ENCODE data around the gene GOT1. TPM values are rescaled to one million over a fixed set of nuclear protein-coding genes. Genes with fewer than 3 reads are reported as not detected.

The GOT1 gene
- total RNA-seq, 1 experiment from 2014 or later = 38.3 TPM

DNA sequence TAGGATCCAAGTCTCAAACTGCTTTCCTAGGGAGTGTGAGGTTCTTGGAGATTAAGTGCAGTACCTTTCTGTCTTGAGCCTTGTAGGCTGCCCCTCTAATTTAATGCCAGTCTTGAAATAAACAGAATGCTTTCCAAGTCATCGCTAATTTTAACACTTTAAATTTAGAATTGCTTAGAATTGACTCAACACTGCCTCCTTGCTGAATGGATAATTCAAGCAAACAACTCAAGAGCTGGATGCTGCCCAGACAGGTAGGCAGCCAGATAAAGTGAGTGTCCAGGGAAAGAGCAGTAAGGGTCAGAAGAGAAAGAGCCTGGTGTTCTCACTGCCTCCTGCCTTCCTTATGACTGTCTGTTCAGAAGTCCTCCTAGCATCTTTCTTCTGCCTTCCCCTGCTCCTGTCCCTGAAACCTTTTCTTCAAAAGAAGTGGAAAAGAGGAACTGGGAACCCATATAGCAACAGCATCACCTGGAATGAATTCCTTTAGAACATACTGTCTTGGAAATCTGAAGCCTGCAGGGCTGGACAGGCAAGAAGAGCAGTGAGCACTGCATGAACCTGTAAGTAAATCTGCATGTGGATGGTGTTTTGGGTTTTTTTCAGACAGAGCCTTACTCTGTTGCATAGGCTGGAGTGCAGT lies 3.1 kb upstream of the GOT1 start:
- DNase-seq (ENCODE audit: low read depth) = peak; percentile 20

DNA sequence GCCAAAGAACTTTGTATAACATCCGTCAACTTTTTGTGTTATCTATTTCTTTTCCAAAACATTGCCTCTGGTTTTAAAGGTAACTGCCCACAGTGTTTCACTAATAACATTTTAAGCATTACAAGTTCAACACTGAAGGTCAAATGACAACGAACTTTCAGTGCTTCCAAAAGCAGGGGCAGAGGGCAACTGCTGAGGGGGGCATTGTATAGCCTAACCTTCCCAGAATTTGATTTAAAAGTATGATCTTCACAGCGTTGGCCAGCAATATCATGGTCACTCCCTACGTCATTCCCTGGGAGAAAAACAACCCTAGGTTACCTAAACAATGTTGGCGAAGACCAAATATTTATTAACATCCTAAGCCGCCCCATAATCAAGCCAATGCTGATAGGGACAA lies 2.5 kb upstream of the GOT1 start:
- DNase-seq (ENCODE audit: low read depth) = no peak

DNA sequence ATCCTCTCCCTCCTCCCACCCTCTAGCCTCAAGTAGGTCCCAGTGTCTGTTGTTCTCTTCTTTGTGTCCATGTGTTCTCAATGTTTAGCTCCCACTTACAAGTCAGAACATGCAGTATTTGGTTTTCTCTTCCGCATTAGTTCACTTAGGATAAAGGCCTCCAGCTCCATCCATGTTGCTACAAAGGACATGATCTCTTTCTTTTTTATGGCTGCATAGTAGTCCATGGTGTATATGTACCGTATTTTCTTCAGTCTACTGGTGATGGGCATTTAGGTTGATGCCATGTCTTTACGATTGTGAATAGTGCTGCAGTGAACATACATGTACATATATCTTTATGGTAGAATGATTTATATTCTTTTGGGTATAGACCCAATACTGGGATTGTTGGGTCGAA lies 1.6 kb upstream of the GOT1 start:
- DNase-seq (ENCODE audit: low read depth) = no peak

DNA sequence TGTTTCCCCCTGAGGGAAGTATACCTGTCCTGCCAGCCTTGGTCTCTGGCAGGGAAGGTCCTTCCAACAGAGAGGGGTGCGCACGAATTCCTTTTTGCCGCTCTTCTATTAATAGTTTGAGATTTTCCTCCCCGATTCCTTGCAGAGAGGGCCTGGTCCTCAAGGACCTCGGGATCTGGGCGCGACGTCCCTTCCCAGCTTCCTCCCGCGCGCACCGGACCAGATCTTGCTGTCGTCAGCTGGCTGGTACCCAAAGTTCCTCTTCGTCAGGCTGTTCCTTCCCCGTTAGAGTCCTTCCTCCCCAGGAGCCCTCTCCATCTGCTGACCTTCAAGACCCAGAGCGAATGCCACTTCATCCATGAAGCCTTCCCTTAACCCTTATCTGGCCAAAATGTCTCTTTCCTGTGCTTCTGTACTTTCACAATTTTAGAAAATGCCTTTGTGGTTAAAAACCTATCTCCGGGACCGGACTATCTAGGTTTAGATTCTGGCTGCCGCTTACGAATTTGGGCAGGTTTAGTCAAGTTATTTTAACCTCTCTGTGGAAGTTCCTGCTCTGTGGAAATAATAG lies 851 bp upstream of the GOT1 start:
- DNase-seq (ENCODE audit: low read depth) = peak; percentile 69

DNA sequence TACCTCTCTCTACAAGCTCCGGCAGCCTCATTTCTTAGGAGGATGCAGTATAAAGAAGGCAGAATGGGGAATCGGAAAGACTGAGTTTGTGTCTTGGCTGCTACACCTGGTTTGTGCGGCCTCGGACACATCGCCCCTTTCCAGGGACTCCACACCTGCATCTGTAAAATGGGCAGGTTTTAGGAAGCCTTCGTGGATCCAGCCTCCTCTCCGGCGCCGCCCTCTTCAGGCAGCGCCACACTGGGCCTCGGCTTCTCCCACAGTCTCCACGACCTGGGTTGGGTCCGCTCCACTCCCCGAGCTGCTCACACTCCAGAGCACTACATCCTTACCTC lies 341 bp downstream of the GOT1 start:
- no peak for DNase-seq (ENCODE audit: low read depth)

DNA sequence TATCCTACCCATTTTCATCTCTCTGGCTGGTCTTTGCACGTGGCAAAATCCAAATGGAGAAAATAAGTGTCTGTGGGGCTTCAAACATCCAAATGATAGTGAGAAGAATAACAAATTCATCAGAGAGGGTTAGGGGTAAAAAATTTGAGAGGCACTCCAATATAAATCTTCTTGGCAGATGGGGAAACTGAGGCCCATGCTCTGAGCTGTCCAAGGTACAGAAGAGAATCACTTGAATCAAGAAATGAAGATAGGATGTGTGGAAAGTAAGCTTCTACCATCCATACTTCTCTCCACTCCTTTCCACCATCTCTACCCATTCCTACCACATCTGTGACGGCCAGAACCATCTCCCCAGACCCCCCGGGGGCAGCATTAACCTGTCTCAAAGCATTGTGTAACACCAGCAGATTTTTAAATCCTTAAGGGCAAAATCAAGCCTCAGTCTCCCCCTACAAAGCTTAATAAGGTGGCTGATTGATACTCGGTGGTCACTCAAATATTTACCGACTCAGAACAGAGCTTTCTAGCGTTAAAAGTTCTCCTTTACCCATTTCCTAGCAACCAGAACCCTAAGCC lies 818 bp downstream of the GOT1 start:
- no peak for DNase-seq (ENCODE audit: low read depth)

DNA sequence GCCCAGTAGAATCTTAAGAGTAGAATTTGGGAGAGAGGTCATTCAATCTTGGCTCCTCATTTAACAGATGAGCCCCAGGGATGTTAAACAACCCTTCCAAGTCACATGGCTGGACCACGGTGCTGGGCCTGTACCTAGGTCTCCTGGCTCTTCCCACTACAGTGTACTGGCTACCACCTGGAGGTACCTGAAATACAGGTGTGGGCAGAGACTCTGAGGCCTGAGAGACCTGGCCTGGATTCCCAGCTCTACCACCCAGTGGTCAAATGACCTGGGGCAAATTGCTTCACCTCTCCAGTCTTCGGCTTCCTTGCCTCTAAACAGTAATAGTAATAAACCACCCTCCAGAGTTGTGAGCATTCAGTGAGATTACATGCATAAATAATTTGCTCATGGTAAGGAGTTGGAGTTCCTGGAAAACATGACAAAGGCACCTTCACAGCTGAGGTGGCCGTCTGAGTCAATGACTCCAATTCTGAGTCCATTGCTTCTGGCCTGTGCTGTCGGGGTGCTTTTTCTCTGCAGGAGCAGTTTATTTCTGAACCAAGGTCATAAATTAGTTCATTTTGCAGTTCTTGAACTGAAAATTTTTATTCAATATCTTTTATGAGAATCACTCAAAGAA lies 2.7 kb downstream of the GOT1 start:
- DNase-seq (ENCODE audit: low read depth) = no peak

DNA sequence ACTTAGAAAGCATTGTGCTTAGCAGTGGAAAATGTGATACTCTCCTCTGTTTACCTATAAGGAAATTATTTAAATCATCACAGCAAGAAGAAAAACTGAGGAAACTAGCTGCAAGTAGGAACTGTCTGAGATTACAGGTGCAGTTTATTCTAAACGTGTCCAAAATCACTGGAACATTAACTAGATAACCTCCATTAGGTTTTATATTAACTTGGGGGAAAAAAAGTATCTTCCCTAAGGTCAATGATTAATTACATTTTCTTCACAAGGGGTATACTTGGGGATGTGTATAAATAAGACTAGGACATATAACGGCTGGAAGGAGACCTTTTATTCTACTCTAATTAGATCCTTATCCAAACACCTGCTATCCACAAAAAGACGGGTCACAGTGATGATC lies 3.7 kb downstream of the GOT1 start:
- no peak for DNase-seq (ENCODE audit: low read depth)

DNA sequence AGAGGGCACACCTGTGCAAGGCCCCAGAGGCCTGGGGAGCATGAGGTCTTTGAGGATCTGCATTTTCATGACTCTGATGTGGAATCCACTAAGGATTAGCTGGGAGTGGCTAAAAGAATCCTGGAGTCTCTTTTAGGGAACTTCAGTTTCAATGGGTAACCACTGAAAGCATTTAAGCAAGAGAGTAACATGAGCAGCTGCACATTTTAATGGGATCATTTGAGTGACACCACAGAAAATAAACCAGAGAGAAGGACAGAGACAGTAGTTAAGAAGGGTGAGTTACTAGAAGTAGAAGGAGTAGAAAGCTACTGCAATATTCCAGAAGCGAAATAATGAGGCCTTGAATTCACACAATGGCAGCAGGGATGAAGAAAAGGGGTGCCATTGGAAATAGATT lies 5.2 kb downstream of the GOT1 start:
- no peak for DNase-seq (ENCODE audit: low read depth)

DNA sequence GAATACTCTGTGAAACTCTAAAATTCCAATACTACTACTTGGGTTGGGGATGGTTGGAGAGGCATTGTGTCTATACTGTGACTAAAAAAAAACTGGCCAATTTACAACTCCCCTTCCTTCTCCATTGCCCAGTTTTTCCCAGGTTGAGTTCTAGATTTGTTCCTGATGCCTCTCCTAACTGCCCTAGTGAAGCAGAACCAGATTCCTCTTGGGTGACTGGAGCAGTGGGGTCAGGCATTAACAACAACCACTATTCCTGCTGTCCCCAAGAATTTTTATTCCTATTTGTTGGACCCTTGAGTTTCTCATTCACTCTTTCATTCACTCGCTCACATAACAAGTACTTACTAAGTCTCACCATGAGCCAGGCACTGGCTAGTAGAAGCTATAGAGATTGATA lies 5.8 kb downstream of the GOT1 start:
- DNase-seq (ENCODE audit: low read depth) = no peak

DNA sequence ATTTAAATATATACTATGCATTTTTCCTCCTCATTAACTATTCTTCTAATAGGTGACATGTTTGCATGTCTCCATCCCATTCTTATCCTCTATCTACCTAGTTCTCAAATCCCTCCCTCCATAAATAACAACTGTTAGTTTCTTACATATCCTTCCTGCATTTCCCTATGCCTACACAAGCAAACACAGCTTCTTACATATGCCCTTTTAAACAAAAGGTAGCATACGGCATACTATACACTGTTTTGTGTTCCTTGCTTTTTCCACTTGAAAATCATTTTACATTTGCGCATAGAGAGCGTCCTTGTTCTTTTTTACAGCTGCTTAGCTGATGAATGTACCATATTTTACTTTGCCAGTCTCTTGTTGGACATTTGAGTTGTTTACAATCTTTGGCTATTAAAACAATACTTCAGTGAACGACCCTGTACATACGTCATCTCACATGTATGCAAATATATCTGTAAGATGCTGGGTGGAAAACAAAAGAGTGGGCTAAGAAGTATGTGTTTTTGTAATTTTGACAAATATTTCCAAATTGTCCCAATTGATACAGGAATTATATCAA lies 7.8 kb downstream of the GOT1 start:
- DNase-seq (ENCODE audit: low read depth) = no peak

DNA sequence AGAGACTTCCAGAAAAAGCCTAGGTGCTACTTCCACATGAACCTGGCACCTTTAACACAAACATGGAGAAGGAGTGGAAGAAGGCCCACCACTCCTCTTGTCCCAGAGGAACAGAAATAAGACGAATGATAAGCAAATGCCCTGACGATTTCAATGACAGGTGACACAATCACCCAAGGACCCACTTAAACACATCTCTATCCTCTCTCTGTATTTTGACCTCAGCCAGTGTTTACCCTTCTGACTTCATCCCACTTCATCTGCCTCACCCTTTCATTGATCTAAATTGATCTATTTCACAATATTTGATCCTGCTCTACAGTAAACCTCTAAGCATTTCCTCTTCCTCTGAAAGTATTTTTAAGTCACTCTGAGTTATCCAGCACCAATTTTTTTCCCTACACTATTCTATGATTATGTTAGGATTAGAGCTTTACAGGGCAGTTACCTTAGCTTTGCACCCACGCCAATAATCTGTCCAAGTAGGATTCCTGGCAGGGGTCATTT lies 9.1 kb downstream of the GOT1 start:
- no peak for DNase-seq (ENCODE audit: low read depth)

DNA sequence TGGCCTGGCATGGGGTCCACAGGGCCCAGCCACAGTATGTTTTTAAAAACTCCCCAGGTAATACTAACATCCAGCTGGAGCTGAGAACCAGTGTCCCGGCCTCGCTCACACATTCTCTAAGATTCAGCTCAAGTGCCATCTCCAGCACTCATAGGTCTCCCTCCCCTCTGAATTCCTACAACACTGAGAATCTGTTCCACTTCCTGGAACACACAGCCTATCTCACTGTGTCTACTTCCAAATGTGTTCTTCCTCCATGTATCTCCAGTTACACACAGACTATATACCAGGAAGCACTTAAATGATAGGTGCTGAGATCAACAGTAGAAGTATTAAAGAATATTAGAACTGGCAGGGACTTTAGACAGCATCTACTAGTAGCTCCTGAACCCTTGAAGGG lies 10.7 kb downstream of the GOT1 start:
- no peak for DNase-seq (ENCODE audit: low read depth)

DNA sequence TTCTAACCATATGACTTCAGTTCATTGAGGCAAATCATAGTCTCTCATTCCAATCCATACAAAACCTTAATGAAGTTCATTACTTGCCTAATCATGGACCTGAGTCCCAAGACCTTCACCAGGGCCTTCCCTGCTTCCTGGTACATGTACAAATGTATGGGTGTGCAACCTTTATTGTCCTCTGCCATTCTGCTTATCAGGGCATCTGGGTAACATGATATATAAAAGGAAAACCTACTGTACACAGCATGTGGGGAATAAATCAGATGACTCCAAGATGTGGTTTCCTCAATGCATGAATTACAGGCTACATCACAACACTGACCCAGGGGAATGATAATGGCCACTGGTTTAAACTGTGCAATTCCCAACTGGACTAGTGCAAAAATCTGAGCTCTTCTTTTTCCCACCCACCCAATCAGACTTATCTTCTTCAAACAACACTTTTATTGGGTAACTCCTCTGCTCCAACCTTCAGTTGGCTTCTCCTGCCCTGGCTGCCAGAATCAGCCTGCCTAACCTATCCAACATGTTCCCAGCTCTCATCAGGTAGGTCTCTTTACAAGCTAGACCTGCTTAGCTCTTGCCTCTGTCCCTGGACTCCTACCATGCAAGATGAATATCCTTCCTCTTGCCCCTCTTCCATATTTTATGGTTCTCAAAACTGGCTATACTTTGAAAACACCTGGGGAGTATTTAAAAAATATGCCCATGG lies 11.4 kb downstream of the GOT1 start:
- DNase-seq (ENCODE audit: low read depth) = no peak

DNA sequence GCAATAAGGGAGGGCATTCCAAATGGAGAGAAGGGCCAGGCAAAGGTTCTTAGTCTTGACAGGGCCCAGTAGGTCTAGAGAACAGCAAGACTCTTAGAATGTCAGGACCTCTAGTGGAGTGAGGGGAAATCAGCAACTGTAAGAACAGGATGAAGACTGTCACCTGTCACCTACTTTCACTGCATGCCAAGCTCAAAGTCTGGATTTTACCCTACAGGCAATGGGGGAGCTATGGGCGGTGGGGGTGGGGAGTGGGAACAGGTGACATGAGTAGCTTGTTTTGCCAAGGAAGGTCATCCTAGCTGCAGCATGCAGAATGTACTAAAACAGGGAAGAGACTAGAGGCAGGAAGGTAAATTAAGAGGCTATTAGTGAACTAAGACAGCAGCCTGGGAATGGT lies 18.3 kb downstream of the GOT1 start:
- DNase-seq (ENCODE audit: low read depth) = no peak

DNA sequence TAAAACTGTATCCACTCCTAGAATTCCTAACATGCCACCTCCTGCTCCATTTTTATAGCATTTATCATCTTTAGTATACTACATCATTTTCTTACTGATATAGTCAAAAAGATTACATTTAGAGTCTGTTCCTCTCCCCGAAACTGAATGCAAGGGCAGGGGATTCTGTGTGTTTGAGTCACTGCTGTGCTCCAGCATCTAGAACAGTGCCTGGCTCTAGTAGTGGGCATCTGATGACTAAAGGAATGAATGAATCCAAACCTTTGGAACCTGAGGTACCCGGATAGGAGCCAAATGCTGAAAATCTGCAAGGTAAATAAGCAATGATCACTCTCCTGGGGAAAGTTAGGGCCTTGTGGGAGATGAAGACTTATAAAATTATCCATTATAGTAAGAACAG lies 18.9 kb downstream of the GOT1 start:
- DNase-seq (ENCODE audit: low read depth) = no peak

DNA sequence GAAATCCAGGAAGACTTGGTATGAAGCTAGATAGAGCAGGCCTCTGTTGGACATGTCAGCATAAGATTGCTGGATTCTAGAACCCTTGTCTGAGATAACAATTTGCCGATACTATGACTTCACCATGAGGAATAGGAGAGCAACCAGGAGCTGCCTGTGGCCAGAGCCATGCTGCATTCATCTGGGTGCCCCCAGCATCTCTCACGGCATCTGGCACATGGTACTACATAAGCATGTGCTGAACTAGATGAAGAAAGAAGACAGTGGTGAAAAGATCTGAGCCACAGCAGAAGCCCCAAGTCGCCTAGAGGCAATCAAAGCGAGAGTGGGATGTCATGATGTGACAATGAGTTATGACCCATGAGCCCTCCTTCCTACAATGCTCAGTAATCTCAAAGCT lies 19.5 kb downstream of the GOT1 start:
- no peak for DNase-seq (ENCODE audit: low read depth)

DNA sequence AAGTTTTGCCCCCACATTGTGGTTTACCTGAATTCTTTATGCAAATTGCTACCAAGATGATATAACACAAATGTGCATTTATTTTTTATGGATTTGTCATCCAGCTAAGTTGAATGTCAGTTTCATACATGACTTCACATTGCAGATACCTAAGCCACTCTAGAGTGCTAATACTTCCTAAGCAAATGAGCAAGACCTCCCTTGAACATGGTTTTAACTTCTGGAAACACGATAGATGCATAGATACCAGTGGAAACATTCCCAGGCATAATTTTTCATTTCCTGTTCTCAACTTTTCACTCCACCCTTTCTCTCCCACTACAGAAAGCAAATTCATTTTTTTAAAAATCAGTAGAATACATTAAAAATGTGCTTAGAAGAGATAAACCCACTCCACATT lies 20.3 kb downstream of the GOT1 start:
- no peak for DNase-seq (ENCODE audit: low read depth)

DNA sequence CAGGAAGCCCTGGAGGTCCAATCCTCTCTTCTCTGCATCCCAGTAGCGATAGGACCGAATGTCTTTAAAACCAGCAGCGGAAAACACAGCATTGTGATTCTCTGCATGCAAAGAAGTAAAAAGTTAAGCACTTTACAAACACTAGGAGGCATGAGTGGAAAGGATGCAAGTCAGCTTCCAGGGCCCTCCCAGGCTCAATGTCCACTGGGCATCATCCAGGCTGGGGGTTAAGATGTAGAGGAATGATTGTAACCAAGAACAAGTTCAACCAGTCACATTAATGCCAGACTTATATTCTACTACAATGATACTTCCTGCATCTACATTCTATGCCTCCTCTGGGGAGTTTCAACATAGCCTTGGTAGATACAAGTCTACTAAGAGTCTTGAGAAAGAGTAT lies 24.3 kb downstream of the GOT1 start:
- DNase-seq (ENCODE audit: low read depth) = no peak

DNA sequence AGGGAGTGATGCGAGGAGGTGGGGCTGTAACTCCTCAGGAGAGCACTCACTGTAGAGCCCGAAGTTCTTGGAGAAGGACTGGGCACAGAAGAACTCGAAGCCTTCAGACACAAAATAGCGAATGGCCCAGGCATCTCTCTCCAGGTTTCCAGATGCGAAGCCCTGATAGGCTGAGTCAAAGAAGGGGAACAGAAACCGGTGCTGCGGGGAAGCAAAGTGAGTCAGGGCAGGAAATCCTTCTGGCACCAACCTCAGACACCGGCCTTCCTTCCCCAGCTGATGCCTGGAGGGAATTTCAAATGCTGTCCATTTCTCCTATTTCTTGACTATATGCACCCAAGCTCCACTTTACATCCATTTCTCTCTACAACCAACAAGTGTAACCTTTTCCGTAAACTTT lies 26.8 kb downstream of the GOT1 start:
- peak; percentile 60 for DNase-seq (ENCODE audit: low read depth)

DNA sequence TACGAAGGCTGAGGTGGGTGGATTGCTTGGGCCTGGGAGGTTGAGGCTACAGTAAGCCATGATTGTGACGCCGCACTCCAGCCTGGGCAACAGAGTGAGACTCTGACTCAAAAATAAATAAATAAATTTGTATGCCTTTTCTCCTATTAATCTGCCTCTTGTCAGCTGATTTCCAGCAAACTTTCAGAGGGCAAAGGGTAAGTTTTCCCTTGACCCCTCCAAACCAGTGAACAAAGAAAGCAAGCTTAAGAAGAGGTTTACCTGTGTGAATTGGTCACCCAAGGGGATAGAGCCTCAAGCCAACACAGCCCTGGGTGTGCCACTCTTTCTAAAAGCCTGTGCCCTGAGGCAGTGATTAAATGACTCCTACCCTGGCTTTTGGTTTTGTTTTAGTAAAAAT lies 30.8 kb downstream of the GOT1 start:
- DNase-seq (ENCODE audit: low read depth) = peak; percentile 38

DNA sequence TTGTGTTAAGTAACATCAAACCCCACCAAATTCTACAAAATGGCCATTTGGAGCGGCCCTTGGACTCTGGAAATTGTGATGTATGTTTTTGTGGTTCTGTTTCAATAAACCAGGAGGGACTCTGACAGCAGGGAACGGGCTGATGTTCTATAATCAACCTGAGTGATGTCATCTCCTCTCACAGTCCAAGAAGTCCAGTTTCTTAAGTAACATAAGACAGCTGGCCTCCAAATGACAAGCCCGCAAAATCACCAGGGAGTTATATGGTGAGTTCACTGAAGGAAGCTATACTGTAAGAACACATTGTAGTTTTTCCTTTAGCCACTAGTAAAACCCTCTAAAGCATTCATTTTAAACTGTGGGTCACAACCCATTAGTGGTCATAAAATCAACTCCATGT lies 34.0 kb downstream of the GOT1 start:
- peak; percentile 70 for DNase-seq (ENCODE audit: low read depth)
